ENCODE data around the gene COX19.
A peak's percentile ranks its signal among the peaks of the same experiment; 100 is the strongest.
"Not testable (repeated sequence)": the region's sequence is repeated elsewhere in the genome, so short reads cannot be mapped to it uniquely, and the experiment has no call there.

Gene COX19

GRCh38 chr7:924541-925231, 50.7 kb downstream of the COX19 start:
- peak; percentile 54 for DNase-seq (ENCODE audit: low spot score)

GRCh38 chr7:924042-924441, 51.3 kb downstream of the COX19 start:
- DNase-seq (ENCODE audit: low spot score), result not testable (repeated sequence)

GRCh38 chr7:923108-924041, 52.0 kb downstream of the COX19 start:
- DNase-seq (ENCODE audit: low spot score), result peak; percentile 65

- no peak for DNase-seq (ENCODE audit: low spot score)
Measured at GRCh38 chr7:922334-923107, 52.8 kb downstream of the COX19 start.

- DNase-seq (ENCODE audit: low spot score), result no peak
Measured at GRCh38 chr7:921581-922333, 53.6 kb downstream of the COX19 start.

- no peak for DNase-seq (ENCODE audit: low spot score)
Measured at GRCh38 chr7:921071-921461, 54.3 kb downstream of the COX19 start.

GRCh38 chr7:920351-921070, 54.8 kb downstream of the COX19 start:
- DNase-seq (ENCODE audit: low spot score), result no peak

- DNase-seq (ENCODE audit: low spot score), result no peak
Measured at GRCh38 chr7:919924-920341, 55.4 kb downstream of the COX19 start.

GRCh38 chr7:919114-919442, 56.3 kb downstream of the COX19 start:
- no peak for DNase-seq (ENCODE audit: low spot score)

GRCh38 chr7:918441-919113, 56.8 kb downstream of the COX19 start:
- no peak for DNase-seq (ENCODE audit: low spot score)

- no peak for DNase-seq (ENCODE audit: low spot score)
Measured at GRCh38 chr7:918118-918425, 57.3 kb downstream of the COX19 start.

- no peak for DNase-seq (ENCODE audit: low spot score)
Measured at GRCh38 chr7:917255-918117, 57.9 kb downstream of the COX19 start.

- peak; percentile 64 for DNase-seq (ENCODE audit: low spot score)
Measured at GRCh38 chr7:916291-916941, 58.9 kb downstream of the COX19 start.

All from COLO829 (cell line).